ENCODE measurements around the gene HPS5.
A peak's percentile ranks its signal among the peaks of the same experiment; 100 is the strongest.
"Not testable (repeated sequence)": the region's sequence is repeated elsewhere in the genome, so short reads cannot be mapped to it uniquely, and the experiment has no call there.

HPS5 gene

GRCh38 chr11:18321969-18322711 is at the start of gene HPS5, which contains the start of gene GTF2H1:
HPS5 (minus strand) TSS chr11:18322140; CDS start chr11:18317858, 4,282 bp downstream.
GTF2H1 (plus strand) TSS chr11:18322567; CDS start chr11:18333075, 10,508 bp downstream.
- DNase-seq: peak; percentile 97 to 98

GRCh38 chr11:18371279-18371678 is 49.3 kb upstream of the HPS5 start:
- DNase-seq: no peak

- no peak for DNase-seq
Measured at GRCh38 chr11:18369398-18369797, 47.5 kb upstream of the HPS5 start.

- peak in 1 of 2 experiments; percentile 22 for DNase-seq
Measured at GRCh38 chr11:18368221-18368620, 46.3 kb upstream of the HPS5 start.

- no peak for DNase-seq
Measured at GRCh38 chr11:18367431-18367830, 45.5 kb upstream of the HPS5 start.

GRCh38 chr11:18366286-18366685 is 44.3 kb upstream of the HPS5 start:
- DNase-seq: peak; percentile 39 to 45

- DNase-seq: no peak
Measured at GRCh38 chr11:18365741-18366140, 43.8 kb upstream of the HPS5 start.

GRCh38 chr11:18364495-18365073 is 42.6 kb upstream of the HPS5 start:
- DNase-seq: no peak

GRCh38 chr11:18361154-18361553 is 39.2 kb upstream of the HPS5 start:
- no peak for DNase-seq

- DNase-seq: no peak
Measured at GRCh38 chr11:18358646-18359045, 36.7 kb upstream of the HPS5 start.

- DNase-seq: no peak
Measured at GRCh38 chr11:18352581-18352980, 30.6 kb upstream of the HPS5 start.

GRCh38 chr11:18347471-18348125 is 25.7 kb upstream of the HPS5 start:
- no peak for DNase-seq

GRCh38 chr11:18332891-18333290 is 11.0 kb upstream of the HPS5 start:
- no peak for DNase-seq

GRCh38 chr11:18332302-18332701 is 10.4 kb upstream of the HPS5 start:
- no peak for DNase-seq

- DNase-seq: no peak
Measured at GRCh38 chr11:18330921-18331320, 9.0 kb upstream of the HPS5 start.

- DNase-seq: no peak
Measured at GRCh38 chr11:18329196-18329870, 7.4 kb upstream of the HPS5 start.

- DNase-seq: peak; percentile 44 to 76
Measured at GRCh38 chr11:18324381-18324780, 2.4 kb upstream of the HPS5 start.

GRCh38 chr11:18323881-18324280 is 1.9 kb upstream of the HPS5 start:
- DNase-seq: not testable (repeated sequence)

GRCh38 chr11:18322818-18323570 is 1.1 kb upstream of the HPS5 start:
- DNase-seq: no peak

- DNase-seq: peak in 1 of 2 experiments; percentile 50
Measured at GRCh38 chr11:18321578-18321968, 367 bp downstream of the HPS5 start.

- peak in 1 of 2 experiments; percentile 41 for DNase-seq
Measured at GRCh38 chr11:18320617-18321016, 1.3 kb downstream of the HPS5 start.

- DNase-seq: no peak
Measured at GRCh38 chr11:18319914-18320313, 2.0 kb downstream of the HPS5 start.

- no peak for DNase-seq
Measured at GRCh38 chr11:18317551-18317950, 4.4 kb downstream of the HPS5 start.

Measured in Kasumi-1 (cell line).